ENCODE measurements around the gene TSGA10IP.
"Not testable (repeated sequence)": the region's sequence is repeated elsewhere in the genome, so short reads cannot be mapped to it uniquely, and the experiment has no call there.

DNA sequence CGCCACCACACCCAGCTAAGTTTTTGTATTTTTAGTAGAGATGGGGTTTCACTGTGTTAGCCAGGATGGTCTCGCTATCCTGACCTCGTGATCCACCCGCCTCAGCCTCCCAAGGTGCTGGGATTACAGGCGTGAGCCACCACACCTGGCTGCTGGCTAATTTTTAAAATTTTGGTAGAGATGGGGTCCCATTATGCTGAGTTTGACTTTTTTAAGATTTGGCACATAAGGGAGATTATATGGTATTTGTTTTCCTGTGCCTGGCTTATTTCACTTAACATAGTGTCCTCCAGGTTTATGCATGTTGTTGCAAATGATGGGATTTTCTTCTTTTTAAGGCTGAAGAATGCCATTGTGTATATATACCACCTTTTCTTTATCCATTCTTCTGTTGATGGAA lies 5.4 kb downstream of the TSGA10IP start:
- TF ChIP-seq, protein P1, sequence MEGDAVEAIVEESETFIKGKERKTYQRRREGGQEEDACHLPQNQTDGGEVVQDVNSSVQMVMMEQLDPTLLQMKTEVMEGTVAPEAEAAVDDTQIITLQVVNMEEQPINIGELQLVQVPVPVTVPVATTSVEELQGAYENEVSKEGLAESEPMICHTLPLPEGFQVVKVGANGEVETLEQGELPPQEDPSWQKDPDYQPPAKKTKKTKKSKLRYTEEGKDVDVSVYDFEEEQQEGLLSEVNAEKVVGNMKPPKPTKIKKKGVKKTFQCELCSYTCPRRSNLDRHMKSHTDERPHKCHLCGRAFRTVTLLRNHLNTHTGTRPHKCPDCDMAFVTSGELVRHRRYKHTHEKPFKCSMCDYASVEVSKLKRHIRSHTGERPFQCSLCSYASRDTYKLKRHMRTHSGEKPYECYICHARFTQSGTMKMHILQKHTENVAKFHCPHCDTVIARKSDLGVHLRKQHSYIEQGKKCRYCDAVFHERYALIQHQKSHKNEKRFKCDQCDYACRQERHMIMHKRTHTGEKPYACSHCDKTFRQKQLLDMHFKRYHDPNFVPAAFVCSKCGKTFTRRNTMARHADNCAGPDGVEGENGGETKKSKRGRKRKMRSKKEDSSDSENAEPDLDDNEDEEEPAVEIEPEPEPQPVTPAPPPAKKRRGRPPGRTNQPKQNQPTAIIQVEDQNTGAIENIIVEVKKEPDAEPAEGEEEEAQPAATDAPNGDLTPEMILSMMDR (conservative IDR thresholded peaks at IDR 0.05; ENCODE audit: low read length), result not testable (repeated sequence)
- not testable (repeated sequence) for TF ChIP-seq EZH2phosphoT487 (IDR thresholded peaks at IDR 0.05; ENCODE audit: borderline replicate concordance, low read depth, low read length)
